Upper lobe of left lung (tissue), 6 donors: ENCODE data around the gene ARAP1. TPM values are rescaled to one million over a fixed set of nuclear protein-coding genes. Genes with fewer than 3 reads are reported as not detected.

Experiments
- ATAC-seq, 2 donors: fragments of 200-7000 bp; cut with Tn5 transposase; one replicate each; pipeline ENCODE4 v1.9.1; 2022; ENCODE audit warnings: mild to moderate bottlenecking in 2 of 2, moderate library complexity in 2 of 2; ENCODE audit not compliant: low FRiP score in 2 of 2
- DNase-seq, 2 donors: peaks; one replicate each; pipeline ENCODE4 v3.0.0-alpha.2; 2019 to 2020
- H3K27ac ChIP-seq, 4 donors: fragments of 200-600 bp; sonication (generic); one replicate each; pipeline ENCODE4 v1.5.1; 2016 to 2019
- H3K27me3 ChIP-seq, 4 donors: fragments of 200-600 bp; sonication (generic); one replicate each; pipeline ENCODE4 v1.5.1; 2017 to 2019
- H3K36me3 ChIP-seq, 4 donors: fragments of 200-600 bp; sonication (generic); one replicate each; pipeline ENCODE4 v1.5.1; 2016 to 2019
- H3K4me1 ChIP-seq, 4 donors: fragments of 200-600 bp; sonication (generic); one replicate each; pipeline ENCODE4 v1.5.1; 2018 to 2019
- H3K4me3 ChIP-seq, 4 donors: fragments of 200-600 bp; sonication (generic); one replicate each; pipeline ENCODE4 v1.5.1; 2017 to 2019; ENCODE audit warnings: mild to moderate bottlenecking in 2 of 4, moderate library complexity in 1 of 4
- H3K9me3 ChIP-seq, 4 donors: fragments of 200-600 bp; sonication (generic); one replicate each; pipeline ENCODE4 v1.5.1; 2018 to 2019
- CTCF ChIP-seq, 6 experiments: fragments of 450-650 bp in 4 of 6; fragments of 200-600 bp in 2 of 6; sonication (generic) in 2 of 6; IDR thresholded peaks; one replicate each; pipeline ENCODE4 v1.5.1; 2016 to 2019; ENCODE audit warnings: antibody characterized with exemption in 6 of 6
- EP300 ChIP-seq, 4 donors: sonication (generic); formaldehyde crosslinking; IDR thresholded peaks; one replicate each; pipeline ENCODE4 v1.5.1; 2017; ENCODE audit warnings: antibody characterized with exemption in 4 of 4, control low read depth in 2 of 4
- POLR2A ChIP-seq, 4 donors: fragments of 450-650 bp; IDR thresholded peaks; one replicate each; pipeline ENCODE4 v1.5.1; 2016 to 2017; ENCODE audit warnings: antibody characterized with exemption in 4 of 4, mild to moderate bottlenecking in 2 of 4
- POLR2AphosphoS5 ChIP-seq, 2 donors: sonication (generic); formaldehyde crosslinking; IDR thresholded peaks; one replicate each; pipeline ENCODE4 v1.5.1; 2017; ENCODE audit warnings: antibody characterized with exemption in 2 of 2
- WGBS, 2 donors: methylation state at CpG; one replicate each; pipeline ENCODE4 v1.1.5; 2017 to 2018; 5-methylcytosine and 5-hydroxymethylcytosine counted together
- total RNA-seq, 6 donors: library from RNA; depleted of rRNA in 4 of 6; stranded (reverse); fragments of >200 nt in 4 of 6; gene quantifications; one replicate each; pipeline versions ENCODE4 v1.1.0 to v1.2.1, GENCODE V29; 2016 to 2021
- donor health status: DM: no; HTN: no; CAD: no; lungs with moderate emphysema.
- donor health status: DM: no; HTN: yes; CAD: no; lungs with severe emphysema.

Gene ARAP1
- total RNA-seq, 6 donors from 2014 or later: 217 to 1,154 (median 269) TPM

DNA sequence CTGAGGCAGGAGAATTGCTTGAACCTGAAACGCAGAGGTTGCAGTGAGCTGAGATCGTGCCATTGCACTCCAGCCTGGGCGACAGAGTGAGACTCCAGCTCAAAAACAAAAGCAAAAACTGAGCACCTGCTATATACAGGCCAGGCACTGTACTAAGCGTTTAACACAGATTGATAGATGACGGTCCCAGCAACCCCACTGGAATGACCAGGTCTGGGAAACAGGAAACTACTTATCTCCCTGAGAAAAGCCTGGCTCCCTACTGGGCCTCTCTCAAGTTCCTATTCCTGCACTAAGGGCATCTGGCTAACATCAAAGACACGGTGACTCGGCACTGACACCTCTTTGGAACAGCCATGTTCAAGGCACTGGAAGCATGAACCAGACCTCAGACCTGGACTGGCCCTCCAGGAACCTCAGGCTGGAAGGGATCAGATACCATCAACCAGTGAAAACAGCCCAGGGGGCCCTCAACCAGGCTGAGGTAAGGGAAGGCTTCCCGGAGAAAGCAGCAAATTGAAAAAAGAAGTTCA, 16.6 kb downstream of the ARAP1 start:
- H3K36me3 ChIP-seq: peaks cover 0 to 5% (median 0%) of the 10 kb centered on the region in 4 donors
- H3K9me3 ChIP-seq: peaks cover 0 to 3% (median 0%) of the 10 kb centered on the region in 4 donors
- peaks cover 52 to 76% (median 66%) of the 10 kb centered on the region in 4 donors for H3K4me1 ChIP-seq
- WGBS, 2 donors: 65 to 70% methylated on average over 6 to 8 of the region's 8 CpGs
- ATAC-seq (no peak), DNase-seq (peak in 1 of 2 donors; percentile 75)
- peak overlapping the region; percentile 87 to 93 (median 92) for H3K27ac ChIP-seq
- H3K4me3 ChIP-seq: no peak overlapping the region
- no peaks in the 10 kb centered on the region for H3K27me3 ChIP-seq
- TF ChIP-seq POLR2AphosphoS5 (IDR thresholded peaks at IDR 0.05): no peak
- TF ChIP-seq POLR2A (IDR thresholded peaks at IDR 0.05): no peak
- TF ChIP-seq CTCF (IDR thresholded peaks at IDR 0.05): no peak
- no peak for TF ChIP-seq EP300 (IDR thresholded peaks at IDR 0.05)

DNA sequence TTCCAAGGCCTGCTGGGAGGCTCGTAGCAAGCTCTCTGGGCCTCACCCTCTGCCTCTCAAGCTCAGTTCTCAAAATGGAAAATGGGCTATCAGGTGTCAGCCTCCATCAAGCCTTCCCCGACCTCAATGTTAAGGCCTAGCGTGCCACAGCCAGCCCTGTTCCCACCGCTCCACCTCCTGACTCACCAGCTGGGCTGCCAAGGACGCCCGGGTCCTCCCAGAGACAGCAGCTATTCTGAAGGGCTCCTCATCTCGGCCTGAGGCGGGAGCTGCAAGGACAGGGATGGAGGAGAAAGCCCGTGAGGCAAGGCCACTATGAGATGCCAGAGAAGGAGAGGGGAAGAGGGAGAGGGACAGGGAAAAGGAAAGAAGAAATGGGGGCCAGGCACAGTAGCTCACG, 19.9 kb downstream of the ARAP1 start:
- TF ChIP-seq EP300 (IDR thresholded peaks at IDR 0.05): no peak
- TF ChIP-seq POLR2A (IDR thresholded peaks at IDR 0.05): no peak
- no peak for TF ChIP-seq CTCF (IDR thresholded peaks at IDR 0.05)
- no peak for TF ChIP-seq POLR2AphosphoS5 (IDR thresholded peaks at IDR 0.05)
- WGBS, 2 donors: 86 to 94% methylated on average over 10 of the region's 10 CpGs
- Histone ChIP-seq H3K4me1 (peaks cover 31 to 55% (median 37%) of the 10 kb centered on the region in 4 donors), H3K9me3 (peaks cover 0 to 3% (median 0%) of the 10 kb centered on the region in 4 donors), H3K36me3 (peaks cover 0 to 5% (median 0%) of the 10 kb centered on the region in 4 donors), H3K4me3 (no peak overlapping the region), H3K27me3 (no peaks in the 10 kb centered on the region), H3K27ac (peak overlapping the region in 2 of 4 donors; percentile 0 to 91)
- ATAC-seq: no peak
- no peak for DNase-seq

DNA sequence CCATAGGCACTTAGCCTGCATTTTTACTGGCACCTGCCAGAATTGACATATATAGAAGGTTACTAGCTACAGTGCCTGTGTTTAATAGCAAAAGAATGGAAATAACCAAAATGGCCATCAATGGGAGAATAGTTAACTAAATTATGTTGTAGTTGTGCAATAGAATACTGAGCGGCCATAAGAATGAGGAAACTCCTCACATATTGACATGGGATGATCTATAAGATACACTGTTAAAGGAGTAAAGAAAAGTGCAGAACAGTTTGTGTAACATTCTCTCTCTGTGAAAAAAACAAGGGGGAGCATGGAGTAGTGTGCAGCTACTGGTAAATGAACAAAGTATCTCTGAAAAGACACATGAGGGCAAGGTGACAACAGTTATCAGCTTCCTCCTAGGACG, 21.5 kb downstream of the ARAP1 start:
- DNase-seq (no peak), ATAC-seq (no peak)
- TF ChIP-seq CTCF (IDR thresholded peaks at IDR 0.05): no peak
- 62 to 68% methylated on average over 2 of the region's 2 CpGs for WGBS, 2 donors
- Histone ChIP-seq H3K27me3 (no peaks in the 10 kb centered on the region), H3K27ac (peak overlapping the region in 2 of 4 donors; percentile 12 to 26), H3K9me3 (peaks cover 0 to 3% (median 0%) of the 10 kb centered on the region in 4 donors), H3K36me3 (peaks cover 3 to 13% (median 11%) of the 10 kb centered on the region in 4 donors), H3K4me3 (no peak overlapping the region), H3K4me1 (peaks cover 15 to 45% (median 26%) of the 10 kb centered on the region in 4 donors)

- ATAC-seq: no peak
- Histone ChIP-seq H3K36me3 (peaks cover 4 to 13% (median 12%) of the 10 kb centered on the region in 4 donors), H3K27me3 (no peaks in the 10 kb centered on the region), H3K27ac (peak overlapping the region in 2 of 4 donors; percentile 12 to 26), H3K4me3 (no peak overlapping the region), H3K4me1 (peaks cover 13 to 45% (median 26%) of the 10 kb centered on the region in 4 donors), H3K9me3 (peaks cover 0 to 3% (median 0%) of the 10 kb centered on the region in 4 donors)
- no peak for DNase-seq
- WGBS, 2 donors: 73% methylated on average over 4 to 5 of the region's 5 CpGs
- TF ChIP-seq CTCF (IDR thresholded peaks at IDR 0.05) (no peak), EP300 (IDR thresholded peaks at IDR 0.05) (no peak), POLR2AphosphoS5 (IDR thresholded peaks at IDR 0.05) (no peak)
Observed at GRCh38 chr11:72730243-72730642, 22.0 kb downstream of the ARAP1 start.

- no peak for TF ChIP-seq POLR2A (IDR thresholded peaks at IDR 0.05)
- no peak for TF ChIP-seq POLR2AphosphoS5 (IDR thresholded peaks at IDR 0.05)
- no peak for TF ChIP-seq EP300 (IDR thresholded peaks at IDR 0.05)
- TF ChIP-seq CTCF (IDR thresholded peaks at IDR 0.05): no peak
- DNase-seq: no peak
- Histone ChIP-seq H3K27ac (peak overlapping the region in 1 of 4 donors; percentile 42), H3K4me1 (peaks cover 20 to 51% (median 37%) of the 10 kb centered on the region in 4 donors), H3K27me3 (no peaks in the 10 kb centered on the region), H3K36me3 (peaks cover 4 to 18% (median 12%) of the 10 kb centered on the region in 4 donors), H3K9me3 (peaks cover 0 to 3% (median 0%) of the 10 kb centered on the region in 4 donors), H3K4me3 (no peak overlapping the region)
- ATAC-seq: no peak
- WGBS, 2 donors: 60% methylated on average over 2 to 4 of the region's 4 CpGs
Observed at GRCh38 chr11:72727521-72727920, 24.7 kb downstream of the ARAP1 start.
